GM06990 (cell line): ENCODE data around the gene FGA.

Experiments
- DNase-seq: peaks from one replicate; pipeline ENCODE4 v3.0.0-alpha.2; 2011; ENCODE audit not compliant: insufficient read length; ENCODE audit errors: extremely low read depth
- H3K27me3 ChIP-seq: replicated peaks from 2 replicates; pipeline ENCODE4 v1.6.0; 2011; ENCODE audit warnings: low read length; ENCODE audit not compliant: control insufficient read depth, insufficient read depth
- H3K36me3 ChIP-seq: 2 replicates; pipeline ENCODE4 v1.5.1; 2011; ENCODE audit warnings: low read length; ENCODE audit not compliant: control insufficient read depth, insufficient read depth
- H3K4me3 ChIP-seq: replicated peaks from 2 replicates; pipeline ENCODE4 v1.5.1; 2011; ENCODE audit warnings: low read depth, mild to moderate bottlenecking, control low read depth, low read length
- TF ChIP-seq, protein P1 (sequence below): IDR thresholded peaks from 2 replicates; pipeline ENCODE4 v1.5.1; 2011; ENCODE audit warnings: low read length, control low read depth, mild to moderate bottlenecking, inconsistent platforms; ENCODE audit not compliant: insufficient read depth, poor library complexity, severe bottlenecking

The FGA gene

DNA sequence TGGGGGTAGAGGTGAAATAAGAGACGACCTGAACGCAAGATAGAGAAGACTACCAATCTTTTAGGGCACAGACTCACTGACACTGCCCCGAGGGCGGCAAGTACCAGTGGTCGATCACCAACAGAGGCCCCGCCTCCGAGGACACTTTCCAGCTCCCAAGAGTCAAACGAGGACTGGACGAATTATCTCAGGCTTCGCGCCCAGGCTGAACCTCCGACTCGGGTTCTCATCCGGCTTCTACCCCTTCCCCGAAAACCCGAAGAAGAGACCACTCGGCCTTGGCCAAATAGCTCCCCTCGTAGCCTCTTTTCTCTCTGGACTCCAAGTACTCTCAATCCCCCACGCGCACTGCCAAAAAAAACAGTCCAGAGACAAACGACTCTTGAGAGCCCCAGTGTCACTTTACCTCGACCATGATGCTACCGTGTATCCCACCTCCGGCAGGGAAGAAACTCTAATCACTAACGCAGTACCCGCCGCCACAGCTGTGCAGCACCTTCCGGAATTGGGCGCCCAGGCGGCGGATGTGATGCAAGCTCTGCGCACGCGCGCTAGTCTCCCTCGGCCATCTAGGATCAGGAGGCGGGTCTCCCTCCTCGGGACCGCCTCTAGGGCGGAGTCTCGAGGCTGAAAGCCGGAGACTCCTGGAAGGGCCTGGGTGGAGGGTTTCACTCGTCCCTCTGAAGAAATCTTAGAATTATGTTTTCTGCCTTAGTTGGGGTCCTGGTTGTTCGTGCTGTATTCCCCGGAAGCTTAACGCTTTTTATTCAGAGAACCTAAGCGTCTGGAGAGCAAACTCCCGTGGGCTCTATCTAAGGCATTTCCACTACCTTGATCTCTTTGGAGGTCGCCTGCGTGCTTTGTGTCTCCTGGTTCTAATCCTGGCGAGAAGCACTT lies 40.4 kb downstream of the FGA start, which contains the start of gene PLRG1:
Gene PLRG1 (minus strand): TSS at position 507 of the 897 bp plus-strand sequence. CDS start 92 bp downstream, at position 415.
- peak; percentile 92 for DNase-seq
- Histone ChIP-seq H3K27me3 (no peaks in the 10 kb centered on the region), H3K36me3 (no peaks in the 10 kb centered on the region; the same call in none of the 2 replicates), H3K4me3 (peak within 1 kb of the TSS; percentile 68)
- TF ChIP-seq, protein P1, sequence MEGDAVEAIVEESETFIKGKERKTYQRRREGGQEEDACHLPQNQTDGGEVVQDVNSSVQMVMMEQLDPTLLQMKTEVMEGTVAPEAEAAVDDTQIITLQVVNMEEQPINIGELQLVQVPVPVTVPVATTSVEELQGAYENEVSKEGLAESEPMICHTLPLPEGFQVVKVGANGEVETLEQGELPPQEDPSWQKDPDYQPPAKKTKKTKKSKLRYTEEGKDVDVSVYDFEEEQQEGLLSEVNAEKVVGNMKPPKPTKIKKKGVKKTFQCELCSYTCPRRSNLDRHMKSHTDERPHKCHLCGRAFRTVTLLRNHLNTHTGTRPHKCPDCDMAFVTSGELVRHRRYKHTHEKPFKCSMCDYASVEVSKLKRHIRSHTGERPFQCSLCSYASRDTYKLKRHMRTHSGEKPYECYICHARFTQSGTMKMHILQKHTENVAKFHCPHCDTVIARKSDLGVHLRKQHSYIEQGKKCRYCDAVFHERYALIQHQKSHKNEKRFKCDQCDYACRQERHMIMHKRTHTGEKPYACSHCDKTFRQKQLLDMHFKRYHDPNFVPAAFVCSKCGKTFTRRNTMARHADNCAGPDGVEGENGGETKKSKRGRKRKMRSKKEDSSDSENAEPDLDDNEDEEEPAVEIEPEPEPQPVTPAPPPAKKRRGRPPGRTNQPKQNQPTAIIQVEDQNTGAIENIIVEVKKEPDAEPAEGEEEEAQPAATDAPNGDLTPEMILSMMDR: no peak

DNA sequence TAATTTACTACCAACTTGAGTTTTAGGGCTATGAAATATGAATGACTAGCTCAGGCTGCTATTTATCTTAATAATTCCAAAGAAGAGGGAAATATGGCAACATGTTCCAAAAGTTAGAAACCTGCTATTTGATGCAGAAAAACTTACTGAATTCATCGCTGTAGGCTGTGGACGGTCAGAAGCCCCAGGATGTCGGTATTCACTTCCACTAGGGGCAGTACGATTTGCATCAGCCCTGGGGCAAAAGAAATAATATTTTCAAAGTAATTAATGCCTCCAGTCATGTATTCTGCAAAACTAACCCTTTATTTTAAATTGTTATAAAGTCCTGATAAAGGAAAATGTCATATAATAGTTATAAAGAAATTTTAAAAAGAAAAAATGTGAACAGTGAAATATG lies 44.9 kb downstream of the FGA start:
- DNase-seq: no peak
- no peak overlapping the region for H3K4me3 ChIP-seq
- peaks cover 1% of the 10 kb centered on the region for H3K36me3 ChIP-seq
- H3K27me3 ChIP-seq: no peaks in the 10 kb centered on the region
- TF ChIP-seq, protein P1: no peak

DNA sequence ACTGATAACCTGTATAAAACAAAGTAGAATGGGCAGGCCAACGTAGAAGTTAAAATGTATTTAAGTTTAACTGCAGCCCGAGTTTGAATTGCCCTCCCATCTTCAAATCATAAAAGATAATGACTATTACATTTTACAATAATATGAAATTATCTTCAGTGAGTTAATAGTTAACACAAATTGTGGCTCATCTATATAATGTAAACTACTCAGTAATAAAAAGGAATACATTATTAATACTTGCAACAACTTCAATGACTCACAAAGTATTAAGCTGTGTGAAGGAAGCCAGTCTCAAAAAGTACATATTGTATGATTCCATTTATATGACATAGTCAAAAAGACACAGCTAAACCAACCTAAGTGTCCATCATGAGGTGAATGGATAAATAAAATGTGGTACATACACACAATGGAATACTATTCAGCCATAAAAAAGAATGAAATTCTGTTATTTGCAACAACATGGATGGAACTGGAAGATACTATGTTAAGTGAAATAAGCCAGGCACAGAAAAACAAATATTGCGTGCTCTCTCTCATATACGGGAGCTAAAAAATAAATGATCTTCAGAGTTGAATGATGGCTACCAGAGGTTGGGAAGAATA lies 48.2 kb downstream of the FGA start:
- H3K36me3 ChIP-seq: peaks cover 3% of the 10 kb centered on the region
- TF ChIP-seq, protein P1: no peak

More for the DNA sequence above, 48.2 kb downstream of the FGA start:
- DNase-seq: no peak
- H3K4me3 ChIP-seq: no peak overlapping the region
- no peaks in the 10 kb centered on the region for H3K27me3 ChIP-seq
